ENCODE measurements around the gene AP3B1. TPM values are rescaled to one million over a fixed set of nuclear protein-coding genes. Genes with fewer than 3 reads are reported as not detected.

AP3B1 gene
- total and polyA plus RNA-seq, 2 experiments from 2014 or later: 29.4 to 41.4 TPM

GRCh38 chr5:78271766-78272165 lies 22.7 kb downstream of the AP3B1 start:
- Histone ChIP-seq H3K27me3 (no peaks in the 10 kb centered on the region), H3K9me2 (replicated peaks; ENCODE audit: insufficient read depth) (no peaks in the 10 kb centered on the region), H4K20me1 (ENCODE audit: insufficient read depth, poor library complexity, severe bottlenecking) (peaks cover 13% of the 10 kb centered on the region), H3K4me2 (no peak overlapping the region), H3K9me3 (ENCODE audit: low read depth) (no peaks in the 10 kb centered on the region), H2AFZ (no peak overlapping the region), H3K79me2 (peaks cover 63% of the 10 kb centered on the region), H3K27ac (no peak overlapping the region), H3K36me3 (replicated peaks; ENCODE audit: insufficient read depth, low read depth) (no peaks in the 10 kb centered on the region), H3K4me3 (no peak overlapping the region), H3K4me1 (ENCODE audit: insufficient read depth) (no peaks in the 10 kb centered on the region)
- DNase-seq (ENCODE audit: low spot score): no peak
- no peak for TF ChIP-seq EZH2 (IDR thresholded peaks at IDR 0.05; ENCODE audit: borderline replicate concordance)
- no peak for TF ChIP-seq CTCF (IDR thresholded peaks at IDR 0.05; ENCODE audit: poor library complexity)
- no peak for TF ChIP-seq EZH2phosphoT487 (IDR thresholded peaks at IDR 0.05; ENCODE audit: low read depth, severe bottlenecking, unreplicated experiment)
- WGBS (ENCODE audit: low lambda C conversion rate, missing lambda C conversion rate): 84% methylated on average over 4 of the region's 4 CpGs

GRCh38 chr5:78269088-78269703 lies 25.3 kb downstream of the AP3B1 start:
- Histone ChIP-seq H3K4me3 (no peak overlapping the region), H3K79me2 (peaks cover 39% of the 10 kb centered on the region), H3K4me2 (no peak overlapping the region), H4K20me1 (ENCODE audit: insufficient read depth, poor library complexity, severe bottlenecking) (peaks cover 10% of the 10 kb centered on the region), H3K9me2 (replicated peaks; ENCODE audit: insufficient read depth) (no peaks in the 10 kb centered on the region), H3K9me3 (ENCODE audit: low read depth) (no peaks in the 10 kb centered on the region), H3K36me3 (replicated peaks; ENCODE audit: insufficient read depth, low read depth) (peaks cover 4% of the 10 kb centered on the region), H3K27me3 (no peaks in the 10 kb centered on the region), H3K4me1 (ENCODE audit: insufficient read depth) (no peaks in the 10 kb centered on the region), H3K27ac (no peak overlapping the region), H2AFZ (no peak overlapping the region)
- no peak for DNase-seq (ENCODE audit: low spot score)
- TF ChIP-seq EZH2phosphoT487 (IDR thresholded peaks at IDR 0.05; ENCODE audit: low read depth, severe bottlenecking, unreplicated experiment): no peak
- TF ChIP-seq CTCF (IDR thresholded peaks at IDR 0.05; ENCODE audit: poor library complexity): peak; percentile 58
- TF ChIP-seq EZH2 (IDR thresholded peaks at IDR 0.05; ENCODE audit: borderline replicate concordance): no peak

GRCh38 chr5:78268356-78268755 lies 26.1 kb downstream of the AP3B1 start:
- no peaks in the 10 kb centered on the region for H3K9me3 ChIP-seq (ENCODE audit: low read depth)
- peaks cover 4% of the 10 kb centered on the region for H3K36me3 ChIP-seq (replicated peaks; ENCODE audit: insufficient read depth, low read depth)
- H3K4me1 ChIP-seq (ENCODE audit: insufficient read depth): no peaks in the 10 kb centered on the region
- 85% methylated on average over 2 of the region's 2 CpGs for WGBS (ENCODE audit: low lambda C conversion rate, missing lambda C conversion rate)
- peaks cover 8% of the 10 kb centered on the region for H4K20me1 ChIP-seq (ENCODE audit: insufficient read depth, poor library complexity, severe bottlenecking)
- H3K4me3 ChIP-seq: no peak overlapping the region
- TF ChIP-seq EZH2phosphoT487 (IDR thresholded peaks at IDR 0.05; ENCODE audit: low read depth, severe bottlenecking, unreplicated experiment) (no peak), CTCF (IDR thresholded peaks at IDR 0.05; ENCODE audit: poor library complexity) (no peak), EZH2 (IDR thresholded peaks at IDR 0.05; ENCODE audit: borderline replicate concordance) (no peak)
- no peaks in the 10 kb centered on the region for H3K9me2 ChIP-seq (replicated peaks; ENCODE audit: insufficient read depth)
- H3K79me2 ChIP-seq: peaks cover 30% of the 10 kb centered on the region
- no peak overlapping the region for H3K4me2 ChIP-seq
- no peak overlapping the region for H2AFZ ChIP-seq
- no peak for DNase-seq (ENCODE audit: low spot score)
- no peak overlapping the region for H3K27ac ChIP-seq
- no peaks in the 10 kb centered on the region for H3K27me3 ChIP-seq
